GM23338 (cell line): Measurements from ENCODE around the gene KIT. TPM values are rescaled to one million over a fixed set of nuclear protein-coding genes. Genes with fewer than 3 reads are reported as not detected.

ENCODE experiments used
- ATAC-seq: fragments of 200-7000 bp; cut with Tn5 transposase; 3 replicates; pipeline ENCODE4 v1.9.1; 2020
- DNase-seq: peaks from one replicate; pipeline ENCODE4 v3.0.0-alpha.2; 2015; ENCODE audit warnings: low spot score
- H2AFZ ChIP-seq: fragments of 200-600 bp; sonication (generic); 2 replicates; pipeline ENCODE4 v1.8.0; 2016; ENCODE audit warnings: antibody characterized with exemption, mild to moderate bottlenecking, moderate library complexity
- H3F3A ChIP-seq: fragments of 200-600 bp; sonication (generic); replicated peaks from 2 replicates; pipeline ENCODE4 v1.8.0; 2017; ENCODE audit warnings: antibody characterized with exemption, mixed run types, low read depth
- H3K27ac ChIP-seq: fragments of 200-600 bp; sonication (generic); 2 replicates; pipeline ENCODE4 v1.6.1; 2016; ENCODE audit warnings: low read depth
- H3K27me3 ChIP-seq: fragments of 200-600 bp; sonication (generic); 2 replicates; pipeline ENCODE4 v1.8.0; 2016; ENCODE audit warnings: mild to moderate bottlenecking, mixed run types, moderate library complexity; ENCODE audit not compliant: insufficient read depth
- H3K36me3 ChIP-seq: fragments of 200-600 bp; sonication (generic); 2 replicates; pipeline ENCODE4 v1.8.0; 2016; ENCODE audit warnings: mild to moderate bottlenecking; ENCODE audit not compliant: insufficient read depth
- H3K4me1 ChIP-seq: fragments of 200-600 bp; sonication (generic); 2 replicates; pipeline ENCODE4 v1.8.0; 2016; ENCODE audit warnings: mild to moderate bottlenecking, moderate library complexity; ENCODE audit not compliant: insufficient read depth
- H3K4me2 ChIP-seq: fragments of 200-600 bp; sonication (generic); 2 replicates; pipeline ENCODE4 v1.7.1; 2017; ENCODE audit warnings: mixed run types
- H3K4me3 ChIP-seq: fragments of 200-600 bp; sonication (generic); 2 replicates; pipeline ENCODE4 v1.6.1; 2016; ENCODE audit warnings: mixed run types
- H3K79me2 ChIP-seq: fragments of 200-600 bp; sonication (generic); replicated peaks from 2 replicates; pipeline ENCODE4 v1.8.0; 2017; ENCODE audit warnings: mild to moderate bottlenecking; ENCODE audit not compliant: insufficient read depth
- H3K9me2 ChIP-seq: fragments of 200-600 bp; sonication (generic); 2 replicates; pipeline ENCODE4 v1.8.0; 2017; ENCODE audit not compliant: insufficient read depth
- H4K20me1 ChIP-seq: fragments of 200-600 bp; sonication (generic); replicated peaks from 2 replicates; pipeline ENCODE4 v1.8.0; 2017; ENCODE audit warnings: mild to moderate bottlenecking; ENCODE audit not compliant: insufficient read depth
- H3K27ac Mint-ChIP-seq: 2 replicates; pipeline ENCODE4 v1.8.0; 2020; ENCODE audit warnings: inconsistent platforms, mild to moderate bottlenecking, moderate library complexity, mixed read lengths
- H3K27me3 Mint-ChIP-seq: 3 replicates; pipeline ENCODE4 v1.8.0; 2022; ENCODE audit warnings: low read depth, mild to moderate bottlenecking, moderate library complexity, mixed read lengths, inconsistent platforms; ENCODE audit not compliant: insufficient read depth, poor library complexity
- H3K36me3 Mint-ChIP-seq: 3 replicates; pipeline ENCODE4 v1.8.0; 2021; ENCODE audit warnings: low read depth, mild to moderate bottlenecking, inconsistent platforms, moderate library complexity, mixed read lengths
- H3K4me1 Mint-ChIP-seq: 3 replicates; pipeline ENCODE4 v1.8.0; 2020; ENCODE audit warnings: mild to moderate bottlenecking, inconsistent platforms, mixed read lengths
- H3K4me3 Mint-ChIP-seq: 3 replicates; pipeline ENCODE4 v1.8.0; 2021; ENCODE audit warnings: moderate library complexity, mild to moderate bottlenecking, inconsistent platforms, mixed read lengths
- H3K9me3 Mint-ChIP-seq: 3 replicates; pipeline ENCODE4 v1.8.0; 2020; ENCODE audit warnings: moderate library complexity, mild to moderate bottlenecking, inconsistent platforms, mixed read lengths
- EZH2 ChIP-seq: fragments of 200-600 bp; sonication (generic); IDR thresholded peaks from one replicate; pipeline ENCODE4 v1.8.0; 2017; ENCODE audit warnings: antibody characterized with exemption, mild to moderate bottlenecking, low read depth; ENCODE audit not compliant: unreplicated experiment
- NANOG ChIP-seq: IDR thresholded peaks from 2 replicates; pipeline ENCODE4 v1.6.1; 2016; ENCODE audit warnings: antibody characterized with exemption, borderline replicate concordance
- ZNF114 ChIP-seq: fragments of 250-450 bp; sonication (Bioruptor Pico); IDR thresholded peaks from 2 replicates; pipeline ENCODE4 v1.5.0; 2020; ENCODE audit warnings: mild to moderate bottlenecking, moderate library complexity
- ZNF331 ChIP-seq: fragments of 250-450 bp; sonication (Bioruptor Pico); IDR thresholded peaks from 2 replicates; pipeline ENCODE4 v1.5.0; 2020; ENCODE audit warnings: low read depth, mild to moderate bottlenecking, moderate library complexity
- ZNF462 ChIP-seq: fragments of 250-450 bp; sonication (Bioruptor Pico); IDR thresholded peaks from 2 replicates; pipeline ENCODE4 v1.5.0; 2020; ENCODE audit warnings: mild to moderate bottlenecking, moderate library complexity
- polyA plus RNA-seq: library from polyadenylated mRNA; unstranded; fragments of >200 nt; fragmentation: Nextera tagmentation; extraction: Ambion mirVana; gene quantifications from 2 replicates; pipeline ENCODE4 v1.2.1, GENCODE V29; 2016
- total RNA-seq: library from RNA; depleted of rRNA; stranded (reverse); fragments of >200 nt; shearing (Covaris generic); gene quantifications from 2 replicates; pipeline ENCODE4 v1.2.3, GENCODE V29; 2014
- TF ChIP-seq, protein P1 (sequence below), 2 experiments: fragments of 200-600 bp in 1 of 2; sonication (generic) in 1 of 2; conservative IDR thresholded peaks; 2 replicates each; pipeline versions ENCODE4 v1.5.1 to v1.6.1; 2016 to 2017; ENCODE audit warnings: antibody characterized with exemption in 2 of 2, low read depth in 2 of 2, mild to moderate bottlenecking in 2 of 2, moderate library complexity in 1 of 2
- TF ChIP-seq, protein P2 (sequence below): IDR thresholded peaks from 2 replicates; pipeline ENCODE4 v1.6.1; 2016; ENCODE audit warnings: antibody characterized with exemption
- TF ChIP-seq, protein P3 (sequence below): IDR thresholded peaks from one replicate; pipeline ENCODE4 v1.6.1; 2018; ENCODE audit warnings: antibody characterized with exemption; ENCODE audit not compliant: unreplicated experiment

KIT gene
- total and polyA plus RNA-seq, 2 experiments from 2014 or later: 9.0 to 28.4 TPM

GRCh38 chr4:54695788-54696187, 38.0 kb downstream of the KIT start (continued):
- no peak for TF ChIP-seq ZNF462 (CRISPR knock-in tag)
- no peak for TF ChIP-seq NANOG
- TF ChIP-seq ZNF114: no peak
- TF ChIP-seq, protein P1, sequence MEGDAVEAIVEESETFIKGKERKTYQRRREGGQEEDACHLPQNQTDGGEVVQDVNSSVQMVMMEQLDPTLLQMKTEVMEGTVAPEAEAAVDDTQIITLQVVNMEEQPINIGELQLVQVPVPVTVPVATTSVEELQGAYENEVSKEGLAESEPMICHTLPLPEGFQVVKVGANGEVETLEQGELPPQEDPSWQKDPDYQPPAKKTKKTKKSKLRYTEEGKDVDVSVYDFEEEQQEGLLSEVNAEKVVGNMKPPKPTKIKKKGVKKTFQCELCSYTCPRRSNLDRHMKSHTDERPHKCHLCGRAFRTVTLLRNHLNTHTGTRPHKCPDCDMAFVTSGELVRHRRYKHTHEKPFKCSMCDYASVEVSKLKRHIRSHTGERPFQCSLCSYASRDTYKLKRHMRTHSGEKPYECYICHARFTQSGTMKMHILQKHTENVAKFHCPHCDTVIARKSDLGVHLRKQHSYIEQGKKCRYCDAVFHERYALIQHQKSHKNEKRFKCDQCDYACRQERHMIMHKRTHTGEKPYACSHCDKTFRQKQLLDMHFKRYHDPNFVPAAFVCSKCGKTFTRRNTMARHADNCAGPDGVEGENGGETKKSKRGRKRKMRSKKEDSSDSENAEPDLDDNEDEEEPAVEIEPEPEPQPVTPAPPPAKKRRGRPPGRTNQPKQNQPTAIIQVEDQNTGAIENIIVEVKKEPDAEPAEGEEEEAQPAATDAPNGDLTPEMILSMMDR (conservative IDR thresholded peaks at IDR 0.05; ENCODE audit: low read depth in 2 of 2): no peak

DNA sequence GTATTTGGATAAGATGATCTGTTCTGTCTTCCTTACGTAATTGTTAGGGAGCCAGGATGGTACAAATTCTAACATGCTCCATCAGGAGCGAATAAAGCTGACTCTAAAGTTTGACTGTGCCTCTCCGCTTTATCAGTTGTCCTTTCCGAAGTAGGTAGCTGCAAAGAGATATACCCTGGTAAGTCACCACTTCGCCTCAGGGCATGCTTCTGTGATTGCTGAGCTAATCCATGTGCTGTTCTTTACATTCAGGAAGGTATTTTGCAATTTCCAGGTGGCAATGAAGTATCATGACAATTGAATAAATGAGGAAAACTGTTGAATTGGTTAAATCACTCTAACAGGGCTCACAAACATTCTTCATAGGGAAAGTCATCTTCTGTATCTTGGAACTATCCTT, 38.9 kb downstream of the KIT start:
- H3K4me1 Mint-ChIP-seq: peaks cover 3% of the 10 kb centered on the region; the same call in 2 of the 3 replicates
- DNase-seq: no peak
- Histone ChIP-seq H3K4me2 (no peak overlapping the region), H3K4me1 (peaks cover 4% of the 10 kb centered on the region; the same call in 1 of the 2 replicates), H3F3A (no peaks in the 10 kb centered on the region), H3K79me2 (no peaks in the 10 kb centered on the region), H3K9me2 (0 out of 2 replicates have a peak, but pooled peaks cover 3% of the 10 kb centered on the region), H2AFZ (no peak overlapping the region), H3K36me3 (no peaks in the 10 kb centered on the region), H4K20me1 (0 out of 2 replicates have a peak, but pooled peaks cover 16% of the 10 kb centered on the region), H3K27me3 (no peaks in the 10 kb centered on the region), H3K27ac (no peak overlapping the region), H3K4me3 (no peak overlapping the region)
- H3K36me3 Mint-ChIP-seq: 0 out of 3 replicates have a peak, but pooled peaks cover 10% of the 10 kb centered on the region
- H3K4me3 Mint-ChIP-seq: no peak overlapping the region
- no peaks in the 10 kb centered on the region for H3K27me3 Mint-ChIP-seq
- no peak for ATAC-seq
- no peaks in the 10 kb centered on the region for H3K9me3 Mint-ChIP-seq
- no peak overlapping the region for H3K27ac Mint-ChIP-seq
- TF ChIP-seq, protein P2, sequence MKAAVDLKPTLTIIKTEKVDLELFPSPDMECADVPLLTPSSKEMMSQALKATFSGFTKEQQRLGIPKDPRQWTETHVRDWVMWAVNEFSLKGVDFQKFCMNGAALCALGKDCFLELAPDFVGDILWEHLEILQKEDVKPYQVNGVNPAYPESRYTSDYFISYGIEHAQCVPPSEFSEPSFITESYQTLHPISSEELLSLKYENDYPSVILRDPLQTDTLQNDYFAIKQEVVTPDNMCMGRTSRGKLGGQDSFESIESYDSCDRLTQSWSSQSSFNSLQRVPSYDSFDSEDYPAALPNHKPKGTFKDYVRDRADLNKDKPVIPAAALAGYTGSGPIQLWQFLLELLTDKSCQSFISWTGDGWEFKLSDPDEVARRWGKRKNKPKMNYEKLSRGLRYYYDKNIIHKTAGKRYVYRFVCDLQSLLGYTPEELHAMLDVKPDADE: no peak
- no peak for TF ChIP-seq EZH2
- TF ChIP-seq, protein P3, sequence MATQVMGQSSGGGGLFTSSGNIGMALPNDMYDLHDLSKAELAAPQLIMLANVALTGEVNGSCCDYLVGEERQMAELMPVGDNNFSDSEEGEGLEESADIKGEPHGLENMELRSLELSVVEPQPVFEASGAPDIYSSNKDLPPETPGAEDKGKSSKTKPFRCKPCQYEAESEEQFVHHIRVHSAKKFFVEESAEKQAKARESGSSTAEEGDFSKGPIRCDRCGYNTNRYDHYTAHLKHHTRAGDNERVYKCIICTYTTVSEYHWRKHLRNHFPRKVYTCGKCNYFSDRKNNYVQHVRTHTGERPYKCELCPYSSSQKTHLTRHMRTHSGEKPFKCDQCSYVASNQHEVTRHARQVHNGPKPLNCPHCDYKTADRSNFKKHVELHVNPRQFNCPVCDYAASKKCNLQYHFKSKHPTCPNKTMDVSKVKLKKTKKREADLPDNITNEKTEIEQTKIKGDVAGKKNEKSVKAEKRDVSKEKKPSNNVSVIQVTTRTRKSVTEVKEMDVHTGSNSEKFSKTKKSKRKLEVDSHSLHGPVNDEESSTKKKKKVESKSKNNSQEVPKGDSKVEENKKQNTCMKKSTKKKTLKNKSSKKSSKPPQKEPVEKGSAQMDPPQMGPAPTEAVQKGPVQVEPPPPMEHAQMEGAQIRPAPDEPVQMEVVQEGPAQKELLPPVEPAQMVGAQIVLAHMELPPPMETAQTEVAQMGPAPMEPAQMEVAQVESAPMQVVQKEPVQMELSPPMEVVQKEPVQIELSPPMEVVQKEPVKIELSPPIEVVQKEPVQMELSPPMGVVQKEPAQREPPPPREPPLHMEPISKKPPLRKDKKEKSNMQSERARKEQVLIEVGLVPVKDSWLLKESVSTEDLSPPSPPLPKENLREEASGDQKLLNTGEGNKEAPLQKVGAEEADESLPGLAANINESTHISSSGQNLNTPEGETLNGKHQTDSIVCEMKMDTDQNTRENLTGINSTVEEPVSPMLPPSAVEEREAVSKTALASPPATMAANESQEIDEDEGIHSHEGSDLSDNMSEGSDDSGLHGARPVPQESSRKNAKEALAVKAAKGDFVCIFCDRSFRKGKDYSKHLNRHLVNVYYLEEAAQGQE: no peak
- TF ChIP-seq, protein P1 (conservative IDR thresholded peaks at IDR 0.05; ENCODE audit: low read depth in 2 of 2): no peak
- no peak for TF ChIP-seq ZNF331 (CRISPR knock-in tag)
